OCI-LY7 (cell line): ENCODE measurements around the gene CBR3. TPM values are rescaled to one million over a fixed set of nuclear protein-coding genes. Genes with fewer than 3 reads are reported as not detected.

Experiments used
- BruUV-seq: library from RNA; stranded (reverse); fragments of 400-500 nt; replicated peaks from 2 replicates; lab custom pipeline; 2021; lab: Mats Ljungman, UMichigan
- CTCF ChIA-PET: fragments of 300-600 bp; sonication (Branson Sonifier 250); formaldehyde crosslinking; loops from one replicate; lab custom pipeline; 2022; ENCODE audit warnings: antibody characterized with exemption; ENCODE audit not compliant: unreplicated experiment; lab: Charles Lee
- POLR2A ChIA-PET: fragments of 300-600 bp; sonication (Branson Sonifier 250); formaldehyde crosslinking; loops from one replicate; lab custom pipeline; 2022; ENCODE audit warnings: antibody characterized with exemption; lab: Charles Lee
- DNase-seq: peaks from one replicate; pipeline ENCODE4 v3.0.0-alpha.2; 2015; ENCODE audit warnings: low spot score
- H2AFZ ChIP-seq: fragments of 200-600 bp; sonication (generic), shearing (Covaris generic); 2 replicates; pipeline ENCODE4 v1.6.1; 2014; ENCODE audit warnings: mild to moderate bottlenecking, antibody characterized with exemption, low read length, moderate library complexity
- H3K27ac ChIP-seq: fragments of 200-600 bp; sonication (generic); 2 replicates; pipeline ENCODE4 v1.5.1; 2014; ENCODE audit warnings: mixed run types, low read depth, mild to moderate bottlenecking, moderate library complexity, low read length, inconsistent platforms; ENCODE audit not compliant: poor library complexity, severe bottlenecking
- H3K36me3 ChIP-seq: fragments of 200-600 bp; sonication (generic); 2 replicates; pipeline ENCODE4 v1.6.1; 2014; ENCODE audit warnings: mild to moderate bottlenecking, antibody characterized with exemption, low read length, moderate library complexity, mixed read lengths; ENCODE audit not compliant: insufficient read depth
- H3K4me1 ChIP-seq: fragments of 200-600 bp; sonication (generic); 2 replicates; pipeline ENCODE4 v1.5.1; 2014; ENCODE audit warnings: mild to moderate bottlenecking, low read length; ENCODE audit not compliant: insufficient read depth, poor library complexity, severe bottlenecking
- H3K4me2 ChIP-seq: fragments of 200-600 bp; sonication (generic); 2 replicates; pipeline ENCODE4 v1.6.1; 2014; ENCODE audit warnings: mild to moderate bottlenecking, low read length
- H3K4me3 ChIP-seq: fragments of 200-600 bp; sonication (generic); 2 replicates; pipeline ENCODE4 v1.5.1; 2014; ENCODE audit warnings: mild to moderate bottlenecking, low read depth, low read length; ENCODE audit not compliant: poor library complexity, severe bottlenecking
- H3K79me2 ChIP-seq: fragments of 200-600 bp; sonication (generic); 2 replicates; pipeline ENCODE4 v1.6.1; 2016; ENCODE audit warnings: low read depth, mild to moderate bottlenecking, low read length, moderate library complexity, mixed read lengths; ENCODE audit not compliant: insufficient read depth
- H3K9me2 ChIP-seq: fragments of 200-600 bp; sonication (generic); 2 replicates; pipeline ENCODE4 v1.6.1; 2016; ENCODE audit warnings: mild to moderate bottlenecking, low read length, mixed read lengths; ENCODE audit not compliant: insufficient read depth
- H3K9me3 ChIP-seq: fragments of 200-600 bp; sonication (generic); 2 replicates; pipeline ENCODE4 v1.6.1; 2014; ENCODE audit warnings: mild to moderate bottlenecking, mixed run types, low read length, mixed read lengths
- H4K20me1 ChIP-seq: fragments of 200-600 bp; sonication (generic); 2 replicates; pipeline ENCODE4 v1.6.1; 2014; ENCODE audit warnings: mild to moderate bottlenecking, antibody characterized with exemption, low read length, moderate library complexity, mixed read lengths; ENCODE audit not compliant: insufficient read depth
- EZH2phosphoT487 ChIP-seq: fragments of 200-600 bp; sonication (generic); IDR thresholded peaks from 2 replicates; pipeline ENCODE4 v1.6.1; 2018; ENCODE audit warnings: low read depth, borderline replicate concordance, mild to moderate bottlenecking, mixed run types, antibody characterized with exemption, low read length, moderate library complexity, mixed read lengths
- intact Hi-C: fragments of 100-400 bp; cut with micrococcal nuclease; formaldehyde crosslinking; loops from one replicate; pipeline ENCODE4 v1.10.0; 2022; ENCODE audit not compliant: unreplicated experiment
- total RNA-seq, 2 experiments: library from RNA; depleted of rRNA in 1 of 2; stranded (reverse); fragments of >200 nt in 1 of 2; shearing (Covaris generic) in 1 of 2; gene quantifications; 2 replicates each; pipeline ENCODE4 v1.2.3, GENCODE V29; 2014 to 2022
- TF ChIP-seq, protein P1 (sequence below): fragments of 200-600 bp; sonication (generic); conservative IDR thresholded peaks from 2 replicates; pipeline ENCODE4 v1.5.1; 2014; ENCODE audit warnings: mild to moderate bottlenecking, antibody characterized with exemption, low read length, moderate library complexity, mixed read lengths

CBR3 gene
- total RNA-seq, 2 experiments from 2014 or later, result not detected

DNA sequence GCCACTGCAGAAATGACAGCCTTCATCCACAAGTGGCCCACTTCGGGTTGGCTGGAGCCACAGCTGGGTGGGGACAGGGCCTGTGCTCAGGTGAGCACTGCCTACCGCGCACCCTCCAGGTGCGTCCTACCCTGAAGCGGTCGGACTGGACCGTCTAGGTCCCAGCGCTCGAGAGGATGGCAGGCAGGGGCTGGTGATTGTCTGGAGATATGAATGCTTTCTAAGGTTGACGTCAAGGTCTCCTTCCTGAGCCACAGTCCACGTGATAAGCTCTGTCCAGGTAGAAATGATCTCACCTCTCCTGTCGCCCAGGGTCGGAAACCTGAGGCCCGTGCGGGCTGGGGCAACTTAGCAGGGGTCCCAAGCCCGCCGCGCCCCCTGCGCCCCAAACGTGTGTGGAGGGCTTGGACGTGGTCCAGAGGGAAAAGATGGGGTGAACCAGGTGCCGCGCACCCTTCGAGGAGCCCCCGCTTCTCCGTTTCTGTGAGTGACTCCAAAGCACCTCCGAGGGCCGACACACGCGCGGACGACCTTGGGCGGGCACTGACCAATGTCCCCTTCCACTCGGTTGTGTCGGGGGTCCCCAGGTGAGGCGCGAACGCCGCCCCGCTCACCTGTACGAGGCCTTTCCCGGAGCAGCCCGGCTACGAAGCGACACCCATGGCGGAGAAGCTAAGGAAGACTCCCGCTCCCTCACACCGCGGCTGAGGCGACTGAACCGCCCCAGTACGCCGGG, 20.9 kb downstream of the CBR3 start:
- intact Hi-C loops, result loop anchor here (1.0 kb wide), 1 partner anchor 98 kb away; no protein-coding TSS in a partner anchor
- no TSS peak for BruUV-seq
- no peak overlapping the region for H2AFZ ChIP-seq
- H3K9me3 ChIP-seq, result peaks cover 6% of the 10 kb centered on the region; the same call in 1 of the 2 replicates
- H3K9me2 ChIP-seq, result no peaks in the 10 kb centered on the region
- H3K4me2 ChIP-seq, result peak overlapping the region; percentile 52; the same call in 1 of the 2 replicates
- no peak for TF ChIP-seq EZH2phosphoT487
- TF ChIP-seq, protein P1, sequence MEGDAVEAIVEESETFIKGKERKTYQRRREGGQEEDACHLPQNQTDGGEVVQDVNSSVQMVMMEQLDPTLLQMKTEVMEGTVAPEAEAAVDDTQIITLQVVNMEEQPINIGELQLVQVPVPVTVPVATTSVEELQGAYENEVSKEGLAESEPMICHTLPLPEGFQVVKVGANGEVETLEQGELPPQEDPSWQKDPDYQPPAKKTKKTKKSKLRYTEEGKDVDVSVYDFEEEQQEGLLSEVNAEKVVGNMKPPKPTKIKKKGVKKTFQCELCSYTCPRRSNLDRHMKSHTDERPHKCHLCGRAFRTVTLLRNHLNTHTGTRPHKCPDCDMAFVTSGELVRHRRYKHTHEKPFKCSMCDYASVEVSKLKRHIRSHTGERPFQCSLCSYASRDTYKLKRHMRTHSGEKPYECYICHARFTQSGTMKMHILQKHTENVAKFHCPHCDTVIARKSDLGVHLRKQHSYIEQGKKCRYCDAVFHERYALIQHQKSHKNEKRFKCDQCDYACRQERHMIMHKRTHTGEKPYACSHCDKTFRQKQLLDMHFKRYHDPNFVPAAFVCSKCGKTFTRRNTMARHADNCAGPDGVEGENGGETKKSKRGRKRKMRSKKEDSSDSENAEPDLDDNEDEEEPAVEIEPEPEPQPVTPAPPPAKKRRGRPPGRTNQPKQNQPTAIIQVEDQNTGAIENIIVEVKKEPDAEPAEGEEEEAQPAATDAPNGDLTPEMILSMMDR, result no peak
- peaks cover 14% of the 10 kb centered on the region for H3K4me1 ChIP-seq
- ChIA-PET POLR2A (interaction anchor here (0.6 to 1.5 kb wide), 2 partner anchors 131 to 164 kb away, joined by 3 read pairs; partner anchors contain the start of gene MORC3), CTCF (no interaction called here)
- H3K36me3 ChIP-seq, result no peaks in the 10 kb centered on the region
- no peak for DNase-seq
- no peaks in the 10 kb centered on the region for H4K20me1 ChIP-seq
- no peak overlapping the region for H3K27ac ChIP-seq
- no peaks in the 10 kb centered on the region for H3K79me2 ChIP-seq
- peak overlapping the region; percentile 79 for H3K4me3 ChIP-seq

DNA sequence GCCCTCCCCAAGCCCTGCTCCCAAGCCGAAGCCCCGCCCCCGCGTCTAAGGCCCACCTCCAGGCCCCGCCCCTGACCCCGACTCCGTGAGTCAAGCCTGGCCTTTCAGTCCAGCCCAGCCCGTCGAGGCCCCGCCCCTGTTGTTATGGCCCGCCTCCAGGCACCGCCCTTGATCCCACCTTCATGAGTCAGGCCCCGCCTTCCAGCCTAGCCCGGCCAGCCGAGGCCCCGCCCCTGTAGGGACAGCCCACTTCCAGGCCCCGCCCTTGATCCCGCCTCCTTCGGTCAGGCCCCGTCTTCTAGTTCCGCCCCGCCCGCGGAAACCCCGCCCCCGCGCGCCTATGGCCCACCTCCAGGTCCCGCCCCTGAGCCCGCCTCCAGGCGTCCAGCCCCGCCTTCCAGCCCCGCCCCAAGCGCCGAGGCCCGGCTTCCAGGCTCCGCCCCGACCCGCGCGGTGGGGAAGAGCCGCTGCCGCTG, 21.5 kb downstream of the CBR3 start:
- CTCF ChIA-PET, result no interaction called here
- H3K4me1 ChIP-seq, result peaks cover 9% of the 10 kb centered on the region

More for the DNA sequence above, 21.5 kb downstream of the CBR3 start:
- H3K27ac ChIP-seq, result no peak overlapping the region
- peak; percentile 97 for DNase-seq
- intact Hi-C loops, result loop anchor here (1.0 kb wide), 1 partner anchor 97 kb away; no protein-coding TSS in a partner anchor
- H3K36me3 ChIP-seq, result no peaks in the 10 kb centered on the region
- H3K4me2 ChIP-seq, result peak overlapping the region; percentile 72
- no peaks in the 10 kb centered on the region for H4K20me1 ChIP-seq
- BruUV-seq, result no TSS peak
- peak overlapping the region; percentile 79 for H3K4me3 ChIP-seq
- peak overlapping the region; percentile 81 for H2AFZ ChIP-seq
- H3K9me3 ChIP-seq, result peaks cover 6% of the 10 kb centered on the region; the same call in 1 of the 2 replicates
- H3K79me2 ChIP-seq, result no peaks in the 10 kb centered on the region
- POLR2A ChIA-PET, result no interaction called here
- no peaks in the 10 kb centered on the region for H3K9me2 ChIP-seq
- TF ChIP-seq, protein P1, result no peak
- no peak for TF ChIP-seq EZH2phosphoT487
